Hepatocyte (in vitro differentiated cells): ENCODE data around the gene S100A16.

Experiments
- EZH2 ChIP-seq: fragments of 200-600 bp; sonication (generic); IDR thresholded peaks from 2 replicates; pipeline ENCODE4 v1.6.1; 2016; ENCODE audit warnings: antibody characterized with exemption, mild to moderate bottlenecking, borderline replicate concordance
- TF ChIP-seq, protein P1 (sequence below): fragments of 200-600 bp; sonication (generic); IDR thresholded peaks from 2 replicates; pipeline ENCODE4 v1.5.1; 2016; ENCODE audit warnings: antibody characterized with exemption, mild to moderate bottlenecking; ENCODE audit not compliant: poor library complexity

DNA sequence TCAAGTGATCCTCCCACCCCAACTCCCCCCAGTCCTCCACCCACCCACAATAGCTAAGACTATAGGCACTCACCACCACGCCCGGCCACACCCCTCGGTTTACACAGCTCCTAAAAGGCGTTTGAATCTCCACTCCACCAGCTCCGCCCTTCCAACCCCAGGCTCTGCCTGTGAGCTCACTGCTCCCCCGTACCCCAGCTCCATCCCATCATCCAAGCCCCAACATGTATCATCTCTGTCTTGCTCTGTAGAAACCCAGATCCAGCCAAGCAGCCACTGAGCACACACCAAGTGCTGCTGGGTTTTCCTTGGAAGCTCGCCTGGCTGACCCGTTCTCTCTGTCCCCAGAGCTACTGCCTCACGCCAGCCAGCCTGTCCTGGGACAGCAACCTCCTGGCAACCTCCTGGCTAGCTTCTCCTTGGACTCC is 35.3 kb downstream of the S100A16 start:
- no peak for TF ChIP-seq EZH2
- TF ChIP-seq, protein P1, sequence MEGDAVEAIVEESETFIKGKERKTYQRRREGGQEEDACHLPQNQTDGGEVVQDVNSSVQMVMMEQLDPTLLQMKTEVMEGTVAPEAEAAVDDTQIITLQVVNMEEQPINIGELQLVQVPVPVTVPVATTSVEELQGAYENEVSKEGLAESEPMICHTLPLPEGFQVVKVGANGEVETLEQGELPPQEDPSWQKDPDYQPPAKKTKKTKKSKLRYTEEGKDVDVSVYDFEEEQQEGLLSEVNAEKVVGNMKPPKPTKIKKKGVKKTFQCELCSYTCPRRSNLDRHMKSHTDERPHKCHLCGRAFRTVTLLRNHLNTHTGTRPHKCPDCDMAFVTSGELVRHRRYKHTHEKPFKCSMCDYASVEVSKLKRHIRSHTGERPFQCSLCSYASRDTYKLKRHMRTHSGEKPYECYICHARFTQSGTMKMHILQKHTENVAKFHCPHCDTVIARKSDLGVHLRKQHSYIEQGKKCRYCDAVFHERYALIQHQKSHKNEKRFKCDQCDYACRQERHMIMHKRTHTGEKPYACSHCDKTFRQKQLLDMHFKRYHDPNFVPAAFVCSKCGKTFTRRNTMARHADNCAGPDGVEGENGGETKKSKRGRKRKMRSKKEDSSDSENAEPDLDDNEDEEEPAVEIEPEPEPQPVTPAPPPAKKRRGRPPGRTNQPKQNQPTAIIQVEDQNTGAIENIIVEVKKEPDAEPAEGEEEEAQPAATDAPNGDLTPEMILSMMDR, result no peak
